ENCODE measurements around the gene C11orf16. TPM values are rescaled to one million over a fixed set of nuclear protein-coding genes. Genes with fewer than 3 reads are reported as not detected.
"Not testable (repeated sequence)": the region's sequence is repeated elsewhere in the genome, so short reads cannot be mapped to it uniquely, and the experiment has no call there.

Gene C11orf16
- polyA plus RNA-seq, 3 donors: not detected

- no peak for DNase-seq
- H3K4me3 Mint-ChIP-seq: no peak overlapping the region
- no peak overlapping the region for H3K27ac Mint-ChIP-seq
- Histone ChIP-seq H3K27ac (ENCODE audit: low read depth in 1 of 2, low read length in 2 of 2) (no peak overlapping the region), H3K36me3 (replicated peaks in 1 of 2; ENCODE audit: control insufficient read depth in 1 of 2, insufficient read depth in 2 of 2, low read length in 2 of 2) (no peaks in the 10 kb centered on the region), H2AFZ (ENCODE audit: insufficient read depth, low read depth, low read length, poor library complexity, severe bottlenecking) (no peak overlapping the region), H3K9ac (ENCODE audit: insufficient read depth, low read length, poor library complexity, severe bottlenecking) (no peak overlapping the region), H3K4me1 (ENCODE audit: control insufficient read depth in 1 of 2, insufficient read depth in 2 of 2, low read length in 2 of 2) (no peaks in the 10 kb centered on the region), H4K20me1 (ENCODE audit: insufficient read depth, low read length) (no peaks in the 10 kb centered on the region), H3K4me3 (replicated peaks in 1 of 3; ENCODE audit: low read depth in 2 of 3, low read length in 3 of 3) (no peak overlapping the region), H3K4me2 (replicated peaks; ENCODE audit: extremely low read depth, low read length, poor library complexity, severe bottlenecking) (no peak overlapping the region), H3K9me3 (replicated peaks in 1 of 2; ENCODE audit: control insufficient read depth in 1 of 2, insufficient read depth in 1 of 2, low read length in 2 of 2) (no peaks in the 10 kb centered on the region), H3K79me2 (ENCODE audit: insufficient read depth, low read length) (no peaks in the 10 kb centered on the region), H3K27me3 (ENCODE audit: control insufficient read depth in 2 of 2, insufficient read depth in 2 of 2, low read length in 2 of 2) (no peaks in the 10 kb centered on the region)
- no CpG with 5 or more reads among the region's 2 CpGs for WGBS (ENCODE audit: insufficient coverage)
- H3K4me1 Mint-ChIP-seq: no peaks in the 10 kb centered on the region
- TF ChIP-seq CTCF (IDR thresholded peaks at IDR 0.05): no peak
- peaks cover 0 to 8% (median 2%) of the 10 kb centered on the region in 3 donors for H3K27me3 Mint-ChIP-seq (ENCODE audit: low read depth in 3 of 3)
- no peaks in the 10 kb centered on the region for H3K36me3 Mint-ChIP-seq
- peaks cover 6 to 19% (median 10%) of the 10 kb centered on the region in 7 donors for H3K9me3 Mint-ChIP-seq
- intact Hi-C loops (cut with micrococcal nuclease): no loop called here
These were observed 46.4 kb downstream of the C11orf16 start for GRCh38 chr11:8886322-8886721.

- H3K9ac ChIP-seq (ENCODE audit: insufficient read depth, low read length, poor library complexity, severe bottlenecking); DNase-seq; H3K9me3 Mint-ChIP-seq; H4K20me1 ChIP-seq (ENCODE audit: insufficient read depth, low read length); H3K4me1 Mint-ChIP-seq; H2AFZ ChIP-seq (ENCODE audit: insufficient read depth, low read depth, low read length, poor library complexity, severe bottlenecking); H3K27ac Mint-ChIP-seq; H3K4me3 Mint-ChIP-seq; intact Hi-C loops (cut with micrococcal nuclease); H3K36me3 ChIP-seq (replicated peaks in 1 of 2; ENCODE audit: control insufficient read depth in 1 of 2, insufficient read depth in 2 of 2, low read length in 2 of 2); H3K4me3 ChIP-seq (replicated peaks in 1 of 3; ENCODE audit: low read depth in 2 of 3, low read length in 3 of 3); H3K4me1 ChIP-seq (ENCODE audit: control insufficient read depth in 1 of 2, insufficient read depth in 2 of 2, low read length in 2 of 2); H3K9me3 ChIP-seq (replicated peaks in 1 of 2; ENCODE audit: control insufficient read depth in 1 of 2, insufficient read depth in 1 of 2, low read length in 2 of 2); H3K36me3 Mint-ChIP-seq; H3K27me3 ChIP-seq (ENCODE audit: control insufficient read depth in 2 of 2, insufficient read depth in 2 of 2, low read length in 2 of 2); H3K27ac ChIP-seq (ENCODE audit: low read depth in 1 of 2, low read length in 2 of 2); H3K4me2 ChIP-seq (replicated peaks; ENCODE audit: extremely low read depth, low read length, poor library complexity, severe bottlenecking); H3K79me2 ChIP-seq (ENCODE audit: insufficient read depth, low read length): not testable (repeated sequence)
- 88% methylated on average over 5 of the region's 7 CpGs for WGBS (ENCODE audit: insufficient coverage)
- peaks cover 2 to 13% (median 5%) of the 10 kb centered on the region in 3 donors for H3K27me3 Mint-ChIP-seq (ENCODE audit: low read depth in 3 of 3)
These were observed 51.2 kb downstream of the C11orf16 start for GRCh38 chr11:8881585-8881984.
